WTC11 (cell line): ENCODE measurements around the gene GALNTL6.

ENCODE experiments used
- AFF4 ChIP-seq: sonication (generic); formaldehyde crosslinking; IDR thresholded peaks from 2 replicates; pipeline ENCODE4 v1.8.1; 2023; ENCODE audit warnings: mild to moderate bottlenecking, missing genetic modification reagents, borderline replicate concordance
- CTCF ChIP-seq: fragments of 200-600 bp; IDR thresholded peaks from 2 replicates; pipeline ENCODE4 v1.8.0; 2022; ENCODE audit warnings: antibody characterized with exemption
- E2F4 ChIP-seq: sonication (generic); formaldehyde crosslinking; IDR thresholded peaks from 2 replicates; pipeline ENCODE4 v1.8.1; 2022; ENCODE audit warnings: low read depth, mild to moderate bottlenecking, moderate library complexity, missing genetic modification reagents, borderline replicate concordance
- ESRRA ChIP-seq: sonication (generic); formaldehyde crosslinking; IDR thresholded peaks from 2 replicates; pipeline ENCODE4 v1.8.1; 2022; ENCODE audit warnings: mild to moderate bottlenecking, missing genetic modification reagents, borderline replicate concordance
- HMGXB4 ChIP-seq: sonication (generic); formaldehyde crosslinking; IDR thresholded peaks from 2 replicates; pipeline ENCODE4 v1.8.1; 2023; ENCODE audit warnings: mild to moderate bottlenecking, moderate library complexity, missing genetic modification reagents
- JUN ChIP-seq: sonication (generic); formaldehyde crosslinking; IDR thresholded peaks from 2 replicates; pipeline ENCODE4 v1.8.0; 2023; ENCODE audit warnings: mild to moderate bottlenecking, missing genetic modification reagents
- USF1 ChIP-seq: sonication (generic); formaldehyde crosslinking; IDR thresholded peaks from 2 replicates; pipeline ENCODE4 v1.8.0; 2022; ENCODE audit warnings: mild to moderate bottlenecking, missing genetic modification reagents
- USF2 ChIP-seq: sonication (generic); formaldehyde crosslinking; IDR thresholded peaks from 2 replicates; pipeline ENCODE4 v1.8.1; 2023; ENCODE audit warnings: mild to moderate bottlenecking, missing genetic modification reagents, moderate library complexity
- ZBTB21 ChIP-seq: sonication (generic); formaldehyde crosslinking; IDR thresholded peaks from 2 replicates; pipeline ENCODE4 v1.8.1; 2023; ENCODE audit warnings: mild to moderate bottlenecking, missing genetic modification reagents, borderline replicate concordance
- ZNF121 ChIP-seq: sonication (generic); formaldehyde crosslinking; IDR thresholded peaks from 2 replicates; pipeline ENCODE4 v1.8.0; 2023; ENCODE audit warnings: missing genetic modification reagents

GRCh38 chr4:172989984-172990820 is 1177.0 kb downstream of the GALNTL6 start:
- TF ChIP-seq CTCF (no peak), AFF4 (no peak), E2F4 (CRISPR knock-in tag) (no peak), HMGXB4 (CRISPR knock-in tag) (no peak), ESRRA (CRISPR knock-in tag) (no peak), USF1 (CRISPR knock-in tag) (no peak), JUN (CRISPR knock-in tag) (no peak), USF2 (CRISPR knock-in tag) (no peak), ZBTB21 (CRISPR knock-in tag) (no peak), ZNF121 (CRISPR knock-in tag) (no peak)
